Mesenchymal stem cell (in vitro differentiated cells and primary cell): ENCODE data around the gene RD3L.

Experiments
- DNase-seq: peaks from one replicate; pipeline ENCODE4 v3.0.0-alpha.2; 2013
- H2AFZ ChIP-seq: one replicate; pipeline ENCODE4 v1.6.1; 2013; ENCODE audit warnings: low read depth, mild to moderate bottlenecking, control low read depth, inconsistent platforms, low read length, moderate library complexity
- H2AK5ac ChIP-seq: 2 replicates; pipeline ENCODE4 v1.6.1; 2013; ENCODE audit warnings: low read length, moderate library complexity, mild to moderate bottlenecking, inconsistent platforms; ENCODE audit not compliant: severe bottlenecking
- H2BK120ac ChIP-seq: one replicate; pipeline ENCODE4 v1.6.1; 2013; ENCODE audit warnings: low read depth, mild to moderate bottlenecking, inconsistent platforms, low read length, moderate library complexity
- H2BK12ac ChIP-seq, 2 experiments: one replicate each; pipeline ENCODE4 v1.6.1; 2013; ENCODE audit warnings: inconsistent platforms in 2 of 2, low read length in 2 of 2, mild to moderate bottlenecking in 2 of 2, moderate library complexity in 2 of 2, control low read depth in 1 of 2
- H2BK15ac ChIP-seq: one replicate; pipeline ENCODE4 v1.6.1; 2013; ENCODE audit warnings: mild to moderate bottlenecking, low read depth, inconsistent platforms; ENCODE audit not compliant: poor library complexity, severe bottlenecking
- H2BK5ac ChIP-seq: 2 replicates; pipeline ENCODE4 v1.6.1; 2013; ENCODE audit warnings: low read depth, mild to moderate bottlenecking, low read length, control low read depth, inconsistent platforms; ENCODE audit not compliant: poor library complexity, severe bottlenecking
- H3K14ac ChIP-seq, 2 experiments: one replicate each; pipeline ENCODE4 v1.6.1; 2013; ENCODE audit warnings: inconsistent platforms in 2 of 2, low read length in 2 of 2, control low read depth in 1 of 2, mild to moderate bottlenecking in 1 of 2, moderate library complexity in 1 of 2
- H3K18ac ChIP-seq, 2 experiments: one replicate each; pipeline ENCODE4 v1.6.1; 2013; ENCODE audit warnings: inconsistent platforms in 2 of 2, low read length in 2 of 2, control low read depth in 1 of 2, low read depth in 1 of 2, mild to moderate bottlenecking in 1 of 2
- H3K23ac ChIP-seq, 2 experiments: one replicate each; pipeline ENCODE4 v1.6.1; 2013; ENCODE audit warnings: inconsistent platforms in 2 of 2, low read length in 2 of 2, mild to moderate bottlenecking in 2 of 2, moderate library complexity in 2 of 2, control low read depth in 1 of 2
- H3K27ac ChIP-seq: 2 replicates; pipeline ENCODE4 v1.5.1; 2013; ENCODE audit warnings: mild to moderate bottlenecking, moderate library complexity, low read length, control low read depth, inconsistent platforms; ENCODE audit not compliant: poor library complexity, severe bottlenecking
- H3K27me3 ChIP-seq, 2 experiments: 2 replicates each; pipeline versions ENCODE4 v1.6.1 to v1.7.0; 2013; ENCODE audit warnings: low read length in 2 of 2, mild to moderate bottlenecking in 2 of 2, moderate library complexity in 2 of 2, control low read depth in 1 of 2, inconsistent platforms in 1 of 2; ENCODE audit not compliant: control insufficient read depth in 1 of 2, insufficient read depth in 1 of 2
- H3K36me3 ChIP-seq, 2 experiments: 2 replicates each; pipeline versions ENCODE4 v1.6.1 to v1.7.0; 2013; ENCODE audit warnings: low read length in 2 of 2, control low read depth in 1 of 2, inconsistent platforms in 1 of 2, low read depth in 1 of 2, mild to moderate bottlenecking in 1 of 2; ENCODE audit not compliant: insufficient read depth in 2 of 2, control insufficient read depth in 1 of 2
- H3K4ac ChIP-seq, 2 experiments: one replicate each; pipeline ENCODE4 v1.6.1; 2013; ENCODE audit warnings: inconsistent platforms in 2 of 2, low read length in 2 of 2, mild to moderate bottlenecking in 2 of 2, moderate library complexity in 2 of 2, control low read depth in 1 of 2, low read depth in 1 of 2
- H3K4me1 ChIP-seq: 2 replicates; pipeline ENCODE4 v1.6.1; 2013; ENCODE audit warnings: low read depth, low read length, control low read depth; ENCODE audit not compliant: control insufficient read depth, insufficient read depth
- H3K4me2 ChIP-seq: 2 replicates; pipeline ENCODE4 v1.6.1; 2013; ENCODE audit warnings: low read length, mild to moderate bottlenecking, inconsistent platforms; ENCODE audit not compliant: poor library complexity, severe bottlenecking
- H3K4me3 ChIP-seq, 2 experiments: 2 replicates each; pipeline versions ENCODE4 v1.5.1 to v1.7.0; 2013; ENCODE audit warnings: low read length in 2 of 2, mild to moderate bottlenecking in 2 of 2, control low read depth in 1 of 2, low read depth in 1 of 2; ENCODE audit not compliant: insufficient read depth in 1 of 2
- H3K79me1 ChIP-seq: replicated peaks from 2 replicates; pipeline ENCODE4 v1.6.1; 2013; ENCODE audit warnings: mild to moderate bottlenecking, control low read depth, low read length, inconsistent platforms; ENCODE audit not compliant: poor library complexity, severe bottlenecking
- H3K9ac ChIP-seq: 2 replicates; pipeline ENCODE4 v1.7.0; 2013; ENCODE audit warnings: mild to moderate bottlenecking, low read length, moderate library complexity
- H3K9me3 ChIP-seq: 2 replicates; pipeline ENCODE4 v1.7.0; 2013; ENCODE audit warnings: mild to moderate bottlenecking, low read length; ENCODE audit not compliant: control insufficient read depth
- H4K8ac ChIP-seq: one replicate; pipeline ENCODE4 v1.6.1; 2013; ENCODE audit warnings: inconsistent platforms, mild to moderate bottlenecking, low read length, moderate library complexity
- H4K91ac ChIP-seq: one replicate; pipeline ENCODE4 v1.6.1; 2013; ENCODE audit warnings: mild to moderate bottlenecking, low read length, inconsistent platforms
- WGBS: methylation state at CpG from one replicate; pipeline ENCODE4 v1.1.7; 2013; ENCODE audit warnings: mixed read lengths; 5-methylcytosine and 5-hydroxymethylcytosine counted together

Gene RD3L

GRCh38 chr14:103894723-103895059 lies 47.6 kb downstream of the RD3L start:
- H3K14ac ChIP-seq: no peak overlapping the region
- H3K18ac ChIP-seq: no peak overlapping the region
- H2BK120ac ChIP-seq: no peak overlapping the region
- peaks cover 0 to 7% of the 10 kb centered on the region in 2 experiments for H3K27me3 ChIP-seq
- peaks cover 16% of the 10 kb centered on the region for H3K4me1 ChIP-seq
- H3K9me3 ChIP-seq: no peaks in the 10 kb centered on the region
- H3K9ac ChIP-seq: no peak overlapping the region
- H3K4me2 ChIP-seq: no peak overlapping the region
- no peak overlapping the region for H3K4ac ChIP-seq
- no peak overlapping the region for H4K91ac ChIP-seq
- H3K27ac ChIP-seq: no peak overlapping the region
- no peak for DNase-seq
- no peak overlapping the region for H4K8ac ChIP-seq
- WGBS: 90% methylated on average over 7 of the region's 7 CpGs
- H3K79me1 ChIP-seq: no peaks in the 10 kb centered on the region
- H2BK12ac ChIP-seq: no peak overlapping the region
- no peak overlapping the region for H2BK5ac ChIP-seq
- no peak overlapping the region for H3K23ac ChIP-seq
- no peak overlapping the region for H3K4me3 ChIP-seq
- no peak overlapping the region for H2AK5ac ChIP-seq
- no peak overlapping the region for H2BK15ac ChIP-seq
- H3K36me3 ChIP-seq: no peaks in the 10 kb centered on the region
- no peak overlapping the region for H2AFZ ChIP-seq

DNA sequence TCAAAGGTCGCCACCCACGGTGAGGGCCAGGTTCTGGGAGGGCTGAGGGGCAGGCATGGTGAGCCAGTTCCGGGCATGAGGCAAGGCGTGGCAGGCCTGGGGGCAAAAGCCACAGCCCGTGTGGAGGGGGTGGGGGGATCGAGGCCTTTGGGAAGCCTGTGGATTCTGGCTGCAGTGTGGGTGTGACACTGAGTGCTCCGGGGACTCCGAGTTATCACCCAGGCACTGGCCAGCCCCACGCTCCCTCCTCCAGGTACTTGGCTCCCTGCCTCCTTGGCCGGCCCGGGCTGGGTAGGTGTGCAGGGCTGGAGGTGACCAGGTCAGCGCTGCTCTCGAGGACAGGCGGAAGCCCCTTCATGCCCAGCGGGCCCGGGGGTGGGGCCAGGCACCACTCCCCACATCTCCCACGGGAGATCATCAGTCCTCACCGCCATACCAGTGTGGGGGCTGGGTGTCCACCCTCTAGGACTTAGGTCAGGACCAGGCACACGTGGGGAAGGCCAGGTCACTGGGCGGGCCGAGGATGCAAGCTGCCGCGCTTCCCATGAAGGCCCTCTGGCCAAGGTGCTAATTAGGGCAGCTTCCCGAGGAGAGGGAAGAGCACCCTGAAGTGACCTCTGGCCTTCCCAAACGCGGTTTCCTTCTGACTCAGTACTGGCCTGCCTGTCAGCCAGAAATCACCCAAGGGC lies 48.2 kb downstream of the RD3L start:
- Histone ChIP-seq H2BK120ac (no peak overlapping the region), H2AK5ac (no peak overlapping the region), H3K4me1 (peaks cover 22% of the 10 kb centered on the region), H3K4ac (no peak overlapping the region), H3K4me3 (no peak overlapping the region), H3K4me2 (no peak overlapping the region), H4K91ac (no peak overlapping the region), H3K9ac (no peak overlapping the region), H3K79me1 (no peaks in the 10 kb centered on the region), H3K27ac (no peak overlapping the region), H2AFZ (no peak overlapping the region), H3K23ac (no peak overlapping the region), H3K36me3 (no peaks in the 10 kb centered on the region), H2BK15ac (no peak overlapping the region), H4K8ac (no peak overlapping the region), H3K27me3 (peaks cover 0 to 7% of the 10 kb centered on the region in 2 experiments), H3K14ac (no peak overlapping the region), H2BK12ac (no peak overlapping the region), H3K9me3 (no peaks in the 10 kb centered on the region), H2BK5ac (no peak overlapping the region), H3K18ac (no peak overlapping the region)
- 82% methylated on average over 23 of the region's 26 CpGs for WGBS
- no peak for DNase-seq

DNA sequence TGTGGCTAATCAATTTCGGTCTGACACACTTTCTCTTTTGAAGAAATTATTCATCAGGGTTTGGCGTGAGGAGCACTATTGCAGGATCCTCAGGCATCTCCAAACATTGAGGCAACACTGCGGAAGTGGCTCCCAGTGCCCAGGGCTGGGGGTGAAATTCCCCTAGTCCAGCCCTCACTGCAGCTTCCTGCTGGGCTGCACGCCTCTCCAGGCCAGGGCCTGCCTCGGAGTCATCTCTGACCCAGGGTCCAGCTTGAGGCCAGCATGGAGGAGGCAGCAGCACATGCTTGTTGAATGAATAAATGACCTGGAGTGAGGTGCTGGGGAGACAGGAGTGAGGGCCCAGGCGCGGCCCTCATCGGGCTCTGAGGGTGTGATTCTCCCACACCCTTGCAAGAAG lies 50.1 kb downstream of the RD3L start:
- DNase-seq: no peak
- Histone ChIP-seq H4K91ac (no peak overlapping the region), H3K4me2 (no peak overlapping the region)

GRCh38 chr14:103891667-103892215 lies 50.6 kb downstream of the RD3L start:
- 95% methylated on average over 15 of the region's 15 CpGs for WGBS
- Histone ChIP-seq H3K23ac (no peak overlapping the region), H2BK12ac (no peak overlapping the region), H3K79me1 (no peaks in the 10 kb centered on the region), H3K9me3 (no peaks in the 10 kb centered on the region), H3K4me2 (no peak overlapping the region), H2AK5ac (no peak overlapping the region), H2AFZ (no peak overlapping the region), H4K8ac (no peak overlapping the region), H3K4me3 (no peak overlapping the region), H2BK15ac (no peak overlapping the region), H3K36me3 (no peaks in the 10 kb centered on the region), H4K91ac (no peak overlapping the region), H3K27me3 (peaks cover 1 to 17% of the 10 kb centered on the region in 2 experiments), H3K4me1 (peaks cover 18% of the 10 kb centered on the region), H2BK120ac (no peak overlapping the region), H3K4ac (no peak overlapping the region), H3K18ac (no peak overlapping the region), H3K14ac (no peak overlapping the region), H3K27ac (no peak overlapping the region), H2BK5ac (no peak overlapping the region), H3K9ac (no peak overlapping the region)
- no peak for DNase-seq

More for the DNA sequence above, 50.1 kb downstream of the RD3L start:
- H3K4me3 ChIP-seq: no peak overlapping the region
- WGBS: 86% methylated on average over 8 of the region's 8 CpGs
- no peak overlapping the region for H2AFZ ChIP-seq
- H3K79me1 ChIP-seq: no peaks in the 10 kb centered on the region
- no peak overlapping the region for H2BK12ac ChIP-seq
- H3K23ac ChIP-seq: no peak overlapping the region
- H4K8ac ChIP-seq: no peak overlapping the region
- H3K27me3 ChIP-seq: peaks cover 0 to 12% of the 10 kb centered on the region in 2 experiments
- H3K9ac ChIP-seq: no peak overlapping the region
- no peak overlapping the region for H3K27ac ChIP-seq
- no peaks in the 10 kb centered on the region for H3K9me3 ChIP-seq
- no peak overlapping the region for H3K14ac ChIP-seq
- no peak overlapping the region for H2BK5ac ChIP-seq
- H2BK120ac ChIP-seq: no peak overlapping the region
- no peak overlapping the region for H3K18ac ChIP-seq
- H3K4ac ChIP-seq: no peak overlapping the region
- H3K4me1 ChIP-seq: peaks cover 22% of the 10 kb centered on the region
- H2AK5ac ChIP-seq: no peak overlapping the region
- no peak overlapping the region for H2BK15ac ChIP-seq
- H3K36me3 ChIP-seq: no peaks in the 10 kb centered on the region
